HepG2 (cell line): Measurements from ENCODE around the gene S100A6. TPM values are rescaled to one million over a fixed set of nuclear protein-coding genes. Genes with fewer than 3 reads are reported as not detected.

Experiments
- GPBP1L1 ChIP-seq: sonication (generic); formaldehyde crosslinking; IDR thresholded peaks from 2 replicates; pipeline ENCODE4 v1.5.0; 2020; ENCODE audit warnings: mild to moderate bottlenecking, missing genetic modification reagents
- HNRNPLL ChIP-seq: fragments of 200-400 bp; formaldehyde crosslinking; IDR thresholded peaks from 2 replicates; pipeline ENCODE4 v1.6.1; 2017; ENCODE audit warnings: mild to moderate bottlenecking, low read depth, low read length; ENCODE audit not compliant: poor library complexity, severe bottlenecking
- MTA1 ChIP-seq: sonication (generic); formaldehyde crosslinking; IDR thresholded peaks from 2 replicates; pipeline ENCODE4 v1.4.0; 2020; ENCODE audit warnings: missing genetic modification reagents, mild to moderate bottlenecking, borderline replicate concordance
- RARA ChIP-seq: IDR thresholded peaks from 2 replicates; pipeline ENCODE4 v1.6.1; 2016; ENCODE audit warnings: missing genetic modification reagents, missing compliant biosample characterization
- RCOR2 ChIP-seq: IDR thresholded peaks from 2 replicates; pipeline ENCODE4 v1.6.1; 2016; ENCODE audit warnings: missing biosample characterization, missing genetic modification reagents
- ZHX2 ChIP-seq, 2 experiments: sonication (generic) in 1 of 2; formaldehyde crosslinking in 1 of 2; IDR thresholded peaks; 2 replicates each; pipeline versions ENCODE4 v1.6.1 to v1.9.0; 2014 to 2022; ENCODE audit warnings: antibody characterized with exemption in 1 of 2, borderline replicate concordance in 1 of 2, inconsistent platforms in 1 of 2, low read depth in 1 of 2, missing genetic modification reagents in 1 of 2
- ZNF317 ChIP-seq: sonication (generic); formaldehyde crosslinking; IDR thresholded peaks from 2 replicates; pipeline ENCODE4 v1.5.0; 2020; ENCODE audit warnings: mild to moderate bottlenecking, missing genetic modification reagents
- polyA plus RNA-seq, 8 experiments: library from polyadenylated mRNA; depleted of rRNA in 3 of 8; stranded (reverse) in 7 of 8; unstranded in 1 of 8; fragments of >200 nt; fragmentation: Illumina TruSeq in 4 of 8; extraction: Trizol in 4 of 8; gene quantifications; 2 replicates each; pipeline versions ENCODE4 v1.2.1 to v1.2.3, GENCODE V29; 2011 to 2016; ENCODE audit warnings: low read depth in 4 of 8, missing spikeins in 1 of 8, mixed read lengths in 1 of 8; ENCODE audit not compliant: insufficient read depth in 1 of 8
- total RNA-seq, 5 experiments: library from RNA; depleted of rRNA; stranded (reverse); fragments of >200 nt; fragmentation: Illumina TruSeq; extraction: Trizol; gene quantifications; 2 replicates each; pipeline ENCODE4 v1.2.3, GENCODE V29; 2016; ENCODE audit warnings: low read depth in 1 of 5

The S100A6 gene
- total and polyA plus RNA-seq, 2 of the 13 experiments (the other 11 are each of a cell fraction or from before 2014, with no cell fraction given) = 72.9 to 85.0 TPM

- TF ChIP-seq ZHX2 (IDR thresholded peaks at IDR 0.05; ENCODE audit: low read depth) = no peak
- no peak for TF ChIP-seq ZHX2 (CRISPR knock-in tag; IDR thresholded peaks at IDR 0.05; ENCODE audit: borderline replicate concordance)
- TF ChIP-seq RARA (CRISPR knock-in tag) = no peak
- no peak for TF ChIP-seq HNRNPLL
- TF ChIP-seq RCOR2 (CRISPR knock-in tag) = no peak
- TF ChIP-seq GPBP1L1 (CRISPR knock-in tag) = no peak
- TF ChIP-seq ZNF317 (CRISPR knock-in tag) = no peak
- TF ChIP-seq MTA1 (CRISPR knock-in tag) = no peak
These were observed at the start of gene S100A6 (continued) for GRCh38 chr1:153535242-153536011.
